HCT116 (cell line): ENCODE results near the gene DNAH9. TPM values are rescaled to one million over a fixed set of nuclear protein-coding genes. Genes with fewer than 3 reads are reported as not detected.

Experiments
- ATAC-seq: fragments of 200-7000 bp; cut with Tn5 transposase; 2 replicates; pipeline ENCODE4 v1.9.1; 2020; ENCODE audit warnings: mild to moderate bottlenecking, moderate library complexity
- BruUV-seq: library from RNA; stranded (reverse); fragments of 400-500 nt; replicated peaks from 2 replicates; lab custom pipeline; 2021; lab: Mats Ljungman, UMichigan
- CTCF ChIA-PET: fragments of 300-600 bp; sonication (Branson Sonifier 250); formaldehyde crosslinking; loops from one replicate; lab custom pipeline; 2021; ENCODE audit warnings: antibody characterized with exemption; lab: Charles Lee
- POLR2A ChIA-PET: fragments of 300-600, 350-600 bp; sonication (Branson Sonifier 250); formaldehyde crosslinking; loops from one replicate; lab custom pipeline; 2021; ENCODE audit warnings: antibody characterized with exemption; lab: Charles Lee
- RAD21 ChIA-PET, 2 experiments: fragments of 300-600 bp; sonication (Branson Sonifier 250); formaldehyde crosslinking; loops; one replicate each; lab custom pipeline; 2023; ENCODE audit warnings: low total read pairs in 2 of 2; ENCODE audit not compliant: uncharacterized antibody in 2 of 2, unreplicated experiment in 2 of 2, low non-redundant PET in 1 of 2; lab: Charles Lee
- DNase-seq: peaks from one replicate; pipeline ENCODE4 v3.0.0-alpha.2; 2010; ENCODE audit warnings: low read depth, low spot score
- H2AFZ ChIP-seq: fragments of 200-600 bp; shearing (Covaris generic), sonication (generic); 2 replicates; pipeline ENCODE4 v1.6.1; 2017; ENCODE audit warnings: low read depth, mixed run types, mixed read lengths, antibody characterized with exemption, low read length; ENCODE audit not compliant: poor library complexity, severe bottlenecking
- H3K27ac ChIP-seq: 2 replicates; pipeline ENCODE4 v1.5.1; 2012; ENCODE audit warnings: low read depth, low read length
- H3K27me3 ChIP-seq: fragments of 200-600 bp; sonication (generic); 2 replicates; pipeline ENCODE4 v1.6.1; 2016; ENCODE audit warnings: mixed run types, low read length, mixed read lengths; ENCODE audit not compliant: insufficient read depth
- H3K36me3 ChIP-seq, 2 experiments: fragments of 200-500 bp in 1 of 2; fragments of 200-600 bp in 1 of 2; sonication (Bioruptor generic) in 1 of 2; sonication (generic) in 1 of 2; 2 replicates each; pipeline versions ENCODE4 v1.5.1 to v1.6.1; 2014 to 2016; ENCODE audit warnings: low read length in 2 of 2, inconsistent platforms in 1 of 2, mixed read lengths in 1 of 2, mixed run types in 1 of 2; ENCODE audit not compliant: insufficient read depth in 2 of 2, control insufficient read depth in 1 of 2
- H3K4me1 ChIP-seq, 2 experiments: fragments of 200-600 bp in 1 of 2; sonication (generic) in 1 of 2; 2 replicates each; pipeline versions ENCODE4 v1.5.1 to v1.6.1; 2012 to 2017; ENCODE audit warnings: low read length in 2 of 2, inconsistent platforms in 1 of 2, mild to moderate bottlenecking in 1 of 2, mixed read lengths in 1 of 2, mixed run types in 1 of 2, moderate library complexity in 1 of 2; ENCODE audit not compliant: insufficient read depth in 2 of 2, control insufficient read depth in 1 of 2
- H3K4me2 ChIP-seq: fragments of 200-600 bp; sonication (generic); 2 replicates; pipeline ENCODE4 v1.6.1; 2017; ENCODE audit warnings: mixed run types, low read length, mixed read lengths
- H3K4me3 ChIP-seq, 2 experiments: fragments of 200-600 bp in 1 of 2; sonication (generic) in 1 of 2; replicated peaks in 1 of 2; 2 replicates each; pipeline ENCODE4 v1.5.1; 2011 to 2016; ENCODE audit warnings: low read length in 2 of 2, control low read depth in 1 of 2, low read depth in 1 of 2, mild to moderate bottlenecking in 1 of 2, mixed read lengths in 1 of 2, mixed run types in 1 of 2
- H3K79me2 ChIP-seq: fragments of 200-600 bp; sonication (generic); 2 replicates; pipeline ENCODE4 v1.6.1; 2017; ENCODE audit warnings: mild to moderate bottlenecking, mixed run types, low read length, moderate library complexity, mixed read lengths; ENCODE audit not compliant: insufficient read depth
- H3K9ac ChIP-seq: fragments of 200-600 bp; sonication (generic); 2 replicates; pipeline ENCODE4 v1.6.1; 2016; ENCODE audit warnings: low read length, mixed read lengths
- H3K9me2 ChIP-seq: fragments of 200-600 bp; sonication (generic), shearing (Covaris generic); 2 replicates; pipeline ENCODE4 v1.6.1; 2017; ENCODE audit warnings: mixed run types, mild to moderate bottlenecking, moderate library complexity; ENCODE audit not compliant: insufficient read depth
- H3K9me3 ChIP-seq, 2 experiments: fragments of 200-500 bp in 1 of 2; fragments of 200-600 bp in 1 of 2; sonication (Bioruptor generic) in 1 of 2; sonication (generic) in 1 of 2; 2 replicates each; pipeline ENCODE4 v1.6.1; 2014 to 2017; ENCODE audit warnings: low read length in 2 of 2, mixed read lengths in 2 of 2, inconsistent platforms in 1 of 2, low read depth in 1 of 2, mild to moderate bottlenecking in 1 of 2, mixed run types in 1 of 2, moderate library complexity in 1 of 2; ENCODE audit not compliant: control insufficient read depth in 1 of 2, insufficient read depth in 1 of 2
- H4K20me1 ChIP-seq: fragments of 200-600 bp; sonication (generic), shearing (Covaris generic); 2 replicates; pipeline ENCODE4 v1.6.1; 2017; ENCODE audit warnings: mixed run types, mild to moderate bottlenecking, moderate library complexity; ENCODE audit not compliant: insufficient read depth
- CBX3 ChIP-seq: IDR thresholded peaks from 2 replicates; pipeline ENCODE4 v1.6.1; 2012; ENCODE audit warnings: low read depth
- CTCF ChIP-seq, 3 experiments: fragments of 200-600 bp in 1 of 3; sonication (generic) in 1 of 3; IDR thresholded peaks in 2 of 3; conservative IDR thresholded peaks in 1 of 3; 2 replicates each; pipeline ENCODE4 v1.5.1; 2012 to 2017; ENCODE audit warnings: low read depth in 2 of 3, low read length in 2 of 3, antibody characterized with exemption in 1 of 3, borderline replicate concordance in 1 of 3, control low read depth in 1 of 3, mild to moderate bottlenecking in 1 of 3, mixed read lengths in 1 of 3, mixed run types in 1 of 3, moderate library complexity in 1 of 3; ENCODE audit not compliant: insufficient read depth in 1 of 3
- EGR1 ChIP-seq: IDR thresholded peaks from 2 replicates; pipeline ENCODE4 v1.6.1; 2012; ENCODE audit warnings: low read depth
- ELF1 ChIP-seq: IDR thresholded peaks from 2 replicates; pipeline ENCODE4 v1.6.1; 2012; ENCODE audit warnings: low read depth, borderline replicate concordance
- FOSL1 ChIP-seq: IDR thresholded peaks from 2 replicates; pipeline ENCODE4 v1.6.1; 2012; ENCODE audit warnings: low read depth
- JUND ChIP-seq: IDR thresholded peaks from 2 replicates; pipeline ENCODE4 v1.6.1; 2012
- MAX ChIP-seq: IDR thresholded peaks from 2 replicates; pipeline ENCODE4 v1.6.1; 2012
- POLR2A ChIP-seq: IDR thresholded peaks from 2 replicates; pipeline ENCODE4 v1.7.0; 2011; ENCODE audit warnings: borderline replicate concordance; ENCODE audit not compliant: insufficient read depth, insufficient read length; ENCODE audit errors: extremely low read depth
- POLR2AphosphoS5 ChIP-seq: IDR thresholded peaks from 2 replicates; pipeline ENCODE4 v1.6.1; 2011; ENCODE audit warnings: mild to moderate bottlenecking, low read depth, low read length, moderate library complexity
- RAD21 ChIP-seq: IDR thresholded peaks from 2 replicates; pipeline ENCODE4 v1.6.1; 2012; ENCODE audit warnings: low read depth, mild to moderate bottlenecking
- SIN3A ChIP-seq: IDR thresholded peaks from 2 replicates; pipeline ENCODE4 v1.6.1; 2012; ENCODE audit warnings: low read depth
- SRF ChIP-seq: IDR thresholded peaks from 2 replicates; pipeline ENCODE4 v1.6.1; 2012; ENCODE audit warnings: low read depth
- TCF7L2 ChIP-seq: IDR thresholded peaks from 2 replicates; pipeline ENCODE4 v1.7.0; 2011; ENCODE audit warnings: borderline replicate concordance, inconsistent platforms; ENCODE audit not compliant: insufficient read depth, insufficient read length; ENCODE audit errors: extremely low read depth
- ZFX ChIP-seq: fragments of 450-650 bp; IDR thresholded peaks from 2 replicates; pipeline ENCODE4 v1.6.1; 2017
- intact Hi-C: fragments of 100-400 bp; cut with micrococcal nuclease; formaldehyde crosslinking; loops from 2 replicates; pipeline ENCODE4 v1.10.0; 2022
- total RNA-seq: library from RNA; stranded (reverse); gene quantifications from one replicate; pipeline ENCODE4 v1.2.1, GENCODE V29; 2021; ENCODE audit not compliant: unreplicated experiment

The DNAH9 gene
- total RNA-seq, 1 experiment from 2014 or later, result not detected

GRCh38 chr17:11803231-11803969, 205.1 kb downstream of the DNAH9 start:
- CTCF ChIA-PET, result no interaction called here
- intact Hi-C loops, result no loop called here

More at GRCh38 chr17:11803231-11803969, 205.1 kb downstream of the DNAH9 start:
- Histone ChIP-seq H3K4me1 (no peaks in the 10 kb centered on the region), H3K4me3 (no peak overlapping the region), H2AFZ (no peak overlapping the region), H3K9ac (no peak overlapping the region), H3K4me2 (no peak overlapping the region), H3K27me3 (no peaks in the 10 kb centered on the region; the same call in 1 of the 2 replicates), H3K9me2 (no peaks in the 10 kb centered on the region), H3K36me3 (no peaks in the 10 kb centered on the region), H4K20me1 (no peaks in the 10 kb centered on the region), H3K27ac (no peak overlapping the region), H3K79me2 (no peaks in the 10 kb centered on the region), H3K9me3 (no peaks in the 10 kb centered on the region)
- ATAC-seq (no peak), DNase-seq (no peak)
- ChIA-PET POLR2A (no interaction called here), RAD21 (no interaction called here)
- TF ChIP-seq RAD21, result no peak
- no peak for TF ChIP-seq SIN3A
- TF ChIP-seq EGR1, result no peak
- TF ChIP-seq MAX, result no peak
- no peak for TF ChIP-seq ZFX
- no peak for TF ChIP-seq CTCF (IDR thresholded peaks at IDR 0.05 in 2 of 3, conservative IDR thresholded peaks at IDR 0.05 in 1 of 3; ENCODE audit: borderline replicate concordance in 1 of 3, insufficient read depth in 1 of 3, low read depth in 2 of 3, low read length in 2 of 3)
- TF ChIP-seq SRF, result no peak
- TF ChIP-seq ELF1, result no peak
- TF ChIP-seq POLR2A, result no peak
- TF ChIP-seq FOSL1, result no peak
- TF ChIP-seq CBX3, result no peak
- no peak for TF ChIP-seq JUND
- no peak for TF ChIP-seq POLR2AphosphoS5
- no peak for TF ChIP-seq TCF7L2
- no TSS peak for BruUV-seq
